Epithelial cell of proximal tubule (primary cell): Measurements from ENCODE around the gene PPP3CA. TPM values are rescaled to one million over a fixed set of nuclear protein-coding genes. Genes with fewer than 3 reads are reported as not detected.

Experiments
- DNase-seq: peaks from one replicate; pipeline ENCODE4 v3.0.0-alpha.2; 2011; ENCODE audit warnings: low read depth
- H3K4me3 ChIP-seq: 2 replicates; pipeline ENCODE4 v1.5.1; 2011; ENCODE audit warnings: low read depth, mild to moderate bottlenecking, low read length
- CTCF ChIP-seq: conservative IDR thresholded peaks from 2 replicates; pipeline ENCODE4 v1.5.1; 2012; ENCODE audit warnings: low read depth, mild to moderate bottlenecking, low read length
- total RNA-seq: library from RNA; depleted of rRNA; stranded (reverse); fragments of >200 nt; gene quantifications from 2 replicates; pipeline ENCODE4 v1.2.3, GENCODE V29; 2015

The PPP3CA gene
- total RNA-seq, 1 donor from 2014 or later, result 16.5 TPM

GRCh38 chr4:101177154-101177553, 170.2 kb downstream of the PPP3CA start:
- no peak for TF ChIP-seq CTCF
- no peak for DNase-seq
- H3K4me3 ChIP-seq, result no peak overlapping the region

GRCh38 chr4:101175896-101176676, 171.2 kb downstream of the PPP3CA start:
- no peak for TF ChIP-seq CTCF
- no peak overlapping the region for H3K4me3 ChIP-seq
- no peak for DNase-seq

- H3K4me3 ChIP-seq, result no peak overlapping the region
- no peak for TF ChIP-seq CTCF
- DNase-seq, result no peak
Observed at GRCh38 chr4:101174679-101175345, 172.5 kb downstream of the PPP3CA start.

GRCh38 chr4:101172369-101172768, 175.0 kb downstream of the PPP3CA start:
- no peak for DNase-seq
- no peak for TF ChIP-seq CTCF
- H3K4me3 ChIP-seq, result no peak overlapping the region

- no peak for TF ChIP-seq CTCF
- H3K4me3 ChIP-seq, result no peak overlapping the region
- no peak for DNase-seq
Observed at GRCh38 chr4:101171747-101172146, 175.6 kb downstream of the PPP3CA start.

GRCh38 chr4:101169044-101170014, 178.0 kb downstream of the PPP3CA start:
- TF ChIP-seq CTCF, result peak; percentile 97
- DNase-seq, result no peak
- no peak overlapping the region for H3K4me3 ChIP-seq
